Activated T-cell treated with anti-CD3 and anti-CD28 coated beads, Interleukin-2, amount 50 U/mL, for 48 hours (primary cell): ENCODE measurements around the gene ALPL.
A peak's percentile ranks its signal among the peaks of the same experiment; 100 is the strongest.
"Not testable (repeated sequence)": the region's sequence is repeated elsewhere in the genome, so short reads cannot be mapped to it uniquely, and the experiment has no call there.

Source experiments
- DNase-seq, 2 experiments: peaks; one replicate each; pipeline ENCODE4 v3.0.0-alpha.2; 2020

Gene ALPL

GRCh38 chr1:21509351-21510112, at the start of gene ALPL:
Gene ALPL, plus strand, starts transcription at chr1:21509423. Its CDS starts 44,659 bp downstream, at chr1:21554082.
- DNase-seq = no peak

- DNase-seq = not testable (repeated sequence)
Observed at GRCh38 chr1:21465127-21465526, 44.1 kb upstream of the ALPL start.

- not testable (repeated sequence) for DNase-seq
Observed at GRCh38 chr1:21467946-21468345, 41.3 kb upstream of the ALPL start.

- peak; percentile 44 to 54 for DNase-seq
Observed at GRCh38 chr1:21468599-21468998, 40.6 kb upstream of the ALPL start.

- DNase-seq = no peak
Observed at GRCh38 chr1:21469581-21469980, 39.6 kb upstream of the ALPL start.

- DNase-seq = no peak
Observed at GRCh38 chr1:21472861-21473260, 36.4 kb upstream of the ALPL start.

GRCh38 chr1:21478356-21478755, 30.9 kb upstream of the ALPL start:
- no peak for DNase-seq

GRCh38 chr1:21483881-21484280, 25.3 kb upstream of the ALPL start:
- not testable (repeated sequence) for DNase-seq

- no peak for DNase-seq
Observed at GRCh38 chr1:21489146-21489545, 20.1 kb upstream of the ALPL start.

- DNase-seq = peak; percentile 52 to 56
Observed at GRCh38 chr1:21490774-21491487, 18.3 kb upstream of the ALPL start.

- DNase-seq = no peak
Observed at GRCh38 chr1:21491488-21492355, 17.5 kb upstream of the ALPL start.

- no peak for DNase-seq
Observed at GRCh38 chr1:21492356-21492625, 16.9 kb upstream of the ALPL start.

- DNase-seq = no peak
Observed at GRCh38 chr1:21494196-21494595, 15.0 kb upstream of the ALPL start.

GRCh38 chr1:21495225-21495820, 13.9 kb upstream of the ALPL start:
- DNase-seq = no peak

- DNase-seq = no peak
Observed at GRCh38 chr1:21496063-21496462, 13.2 kb upstream of the ALPL start.

- no peak for DNase-seq
Observed at GRCh38 chr1:21496886-21497285, 12.3 kb upstream of the ALPL start.

- DNase-seq = no peak
Observed at GRCh38 chr1:21497466-21498061, 11.7 kb upstream of the ALPL start.

- DNase-seq = no peak
Observed at GRCh38 chr1:21499283-21499950, 9.8 kb upstream of the ALPL start.

- DNase-seq = no peak
Observed at GRCh38 chr1:21503706-21504377, 5.4 kb upstream of the ALPL start.

- DNase-seq = no peak
Observed at GRCh38 chr1:21506804-21507203, 2.4 kb upstream of the ALPL start.

GRCh38 chr1:21507511-21508270, 1.5 kb upstream of the ALPL start:
- DNase-seq = no peak
